ENCODE data around the gene MCMBP. TPM values are rescaled to one million over a fixed set of nuclear protein-coding genes. Genes with fewer than 3 reads are reported as not detected.

Gene MCMBP
- polyA plus RNA-seq, 1 donor (not counting 4 experiments of a cell fraction or from before 2014, with no cell fraction given) = 74.4 TPM

GRCh38 chr10:119898577-119898976 is 25.9 kb upstream of the MCMBP start:
- Histone ChIP-seq H2AFZ (ENCODE audit: control insufficient read depth, low read length) (no peak overlapping the region), H3K9me3 (ENCODE audit: control insufficient read depth, low read depth, low read length) (no peaks in the 10 kb centered on the region), H3K27me3 (ENCODE audit: control insufficient read depth, extremely low read depth, insufficient read depth, low read length) (no peaks in the 10 kb centered on the region), H3K4me3 (ENCODE audit: control insufficient read depth in 2 of 3, extremely low read depth in 1 of 3, insufficient read depth in 2 of 3, low read depth in 1 of 3, low read length in 3 of 3) (no peak overlapping the region), H3K9ac (ENCODE audit: control insufficient read depth, extremely low read depth, insufficient read depth, low read length) (no peak overlapping the region), H4K20me1 (ENCODE audit: control insufficient read depth, extremely low read depth, insufficient read depth, low read length) (peaks cover 3% of the 10 kb centered on the region), H3K9me1 (ENCODE audit: control insufficient read depth, extremely low read depth, insufficient read depth, low read length) (peaks cover 3% of the 10 kb centered on the region), H3K4me1 (ENCODE audit: control insufficient read depth, extremely low read depth, insufficient read depth, low read length) (peaks cover 28% of the 10 kb centered on the region), H3K4me2 (ENCODE audit: control insufficient read depth, extremely low read depth, insufficient read depth, low read depth, low read length) (no peak overlapping the region), H3K79me2 (ENCODE audit: control insufficient read depth, insufficient read depth, low read length) (peaks cover 81% of the 10 kb centered on the region), H3K27ac (ENCODE audit: control insufficient read depth, insufficient read depth, low read length) (no peak overlapping the region), H3K36me3 (ENCODE audit: control insufficient read depth in 2 of 2, extremely low read depth in 1 of 2, insufficient read depth in 2 of 2, low read length in 2 of 2) (peaks cover 6 to 18% of the 10 kb centered on the region in 2 experiments)
- DNase-seq (ENCODE audit: low read depth, low spot score) (no peak), FAIRE-seq (no peak)
- TF ChIP-seq EZH2 (IDR thresholded peaks at IDR 0.05; ENCODE audit: low read length) (no peak), CTCF (optimal IDR thresholded peaks at IDR 0.05 in 1 of 3, IDR thresholded peaks at IDR 0.05 in 1 of 3, conservative IDR thresholded peaks at IDR 0.05 in 1 of 3; ENCODE audit: extremely low read depth in 1 of 3, insufficient read depth in 2 of 3, low read length in 3 of 3) (no peak)
- dilution Hi-C loops (cut with MboI; ENCODE audit: extremely low pct_ligation_motif_present, low sequenced_read_pairs) = no loop called here

GRCh38 chr10:119896937-119897770 is 24.5 kb upstream of the MCMBP start:
- peak overlapping the region; percentile 27 for H3K4me2 ChIP-seq (ENCODE audit: control insufficient read depth, extremely low read depth, insufficient read depth, low read depth, low read length)

More at GRCh38 chr10:119896937-119897770, 24.5 kb upstream of the MCMBP start:
- Histone ChIP-seq H3K27ac (ENCODE audit: control insufficient read depth, insufficient read depth, low read length) (peak overlapping the region; percentile 22), H3K9me1 (ENCODE audit: control insufficient read depth, extremely low read depth, insufficient read depth, low read length) (peaks cover 3% of the 10 kb centered on the region), H3K4me1 (ENCODE audit: control insufficient read depth, extremely low read depth, insufficient read depth, low read length) (peaks cover 28% of the 10 kb centered on the region), H3K9ac (ENCODE audit: control insufficient read depth, extremely low read depth, insufficient read depth, low read length) (no peak overlapping the region), H3K27me3 (ENCODE audit: control insufficient read depth, extremely low read depth, insufficient read depth, low read length) (no peaks in the 10 kb centered on the region), H3K79me2 (ENCODE audit: control insufficient read depth, insufficient read depth, low read length) (peaks cover 89% of the 10 kb centered on the region), H4K20me1 (ENCODE audit: control insufficient read depth, extremely low read depth, insufficient read depth, low read length) (peaks cover 3% of the 10 kb centered on the region), H3K9me3 (ENCODE audit: control insufficient read depth, low read depth, low read length) (no peaks in the 10 kb centered on the region), H3K36me3 (ENCODE audit: control insufficient read depth in 2 of 2, extremely low read depth in 1 of 2, insufficient read depth in 2 of 2, low read length in 2 of 2) (peaks cover 6 to 13% of the 10 kb centered on the region in 2 experiments), H2AFZ (ENCODE audit: control insufficient read depth, low read length) (no peak overlapping the region), H3K4me3 (ENCODE audit: control insufficient read depth in 2 of 3, extremely low read depth in 1 of 3, insufficient read depth in 2 of 3, low read depth in 1 of 3, low read length in 3 of 3) (no peak overlapping the region)
- no peak for TF ChIP-seq CTCF (optimal IDR thresholded peaks at IDR 0.05 in 1 of 3, IDR thresholded peaks at IDR 0.05 in 1 of 3, conservative IDR thresholded peaks at IDR 0.05 in 1 of 3; ENCODE audit: extremely low read depth in 1 of 3, insufficient read depth in 2 of 3, low read length in 3 of 3)
- no peak for TF ChIP-seq EZH2 (IDR thresholded peaks at IDR 0.05; ENCODE audit: low read length)
- dilution Hi-C loops (cut with MboI; ENCODE audit: extremely low pct_ligation_motif_present, low sequenced_read_pairs) = no loop called here
- DNase-seq (ENCODE audit: low read depth, low spot score) = no peak
- no peak for FAIRE-seq
